Vagina (tissue), 2 donors: ENCODE measurements around the gene ALOX12B. TPM values are rescaled to one million over a fixed set of nuclear protein-coding genes. Genes with fewer than 3 reads are reported as not detected.
"Not testable (repeated sequence)": the region's sequence is repeated elsewhere in the genome, so short reads cannot be mapped to it uniquely, and the experiment has no call there.

ENCODE experiments used
- DNase-seq, 2 donors: peaks; one replicate each; pipeline ENCODE4 v3.0.0-alpha.2; 2017; ENCODE audit errors: extremely low spot score in 2 of 2
- H3K27ac ChIP-seq: fragments of 200-600 bp; sonication (generic); one replicate; pipeline ENCODE4 v1.5.1; 2019
- H3K27me3 ChIP-seq: fragments of 200-600 bp; sonication (generic); one replicate; pipeline ENCODE4 v1.5.1; 2019
- H3K36me3 ChIP-seq, 2 donors: fragments of 200-600 bp; sonication (generic); one replicate each; pipeline ENCODE4 v1.5.1; 2017 to 2019
- H3K4me1 ChIP-seq: fragments of 200-600 bp; sonication (generic); one replicate; pipeline ENCODE4 v1.5.1; 2019
- H3K4me3 ChIP-seq, 2 donors: fragments of 200-600 bp; sonication (generic); 1 replicate in 1 of 2; 2 replicates in 1 of 2; pipeline ENCODE4 v1.5.1; 2016 to 2019
- H3K9me3 ChIP-seq: fragments of 200-600 bp; sonication (generic); one replicate; pipeline ENCODE4 v1.5.1; 2019
- POLR2A ChIP-seq, 2 donors: fragments of 450-650 bp; IDR thresholded peaks; one replicate each; pipeline ENCODE4 v1.6.1; 2017; ENCODE audit warnings: antibody characterized with exemption in 2 of 2, mild to moderate bottlenecking in 2 of 2, moderate library complexity in 2 of 2
- POLR2AphosphoS5 ChIP-seq, 2 donors: sonication (generic); formaldehyde crosslinking; IDR thresholded peaks; one replicate each; pipeline ENCODE4 v1.9.0; 2017; ENCODE audit warnings: antibody characterized with exemption in 2 of 2, mild to moderate bottlenecking in 2 of 2, low read depth in 1 of 2; ENCODE audit not compliant: insufficient read depth in 1 of 2
- intact Hi-C: fragments of 100-400 bp; cut with DNase I; formaldehyde crosslinking; loops from one replicate; pipeline ENCODE4 v1.15.1; 2023
- total RNA-seq: library from RNA; depleted of rRNA; stranded (reverse); fragments of >200 nt; gene quantifications from one replicate; pipeline ENCODE4 v1.2.3, GENCODE V29; 2016
- TF ChIP-seq, protein P1 (sequence below), 3 experiments: fragments of 450-650 bp in 2 of 3; fragments of 200-600 bp in 1 of 3; sonication (generic) in 1 of 3; IDR thresholded peaks; one replicate each; pipeline ENCODE4 v1.5.1; 2017 to 2019; ENCODE audit warnings: antibody characterized with exemption in 3 of 3, mild to moderate bottlenecking in 2 of 3, moderate library complexity in 2 of 3

The ALOX12B gene
- total RNA-seq, 1 donor from 2014 or later: 15.0 TPM

DNA sequence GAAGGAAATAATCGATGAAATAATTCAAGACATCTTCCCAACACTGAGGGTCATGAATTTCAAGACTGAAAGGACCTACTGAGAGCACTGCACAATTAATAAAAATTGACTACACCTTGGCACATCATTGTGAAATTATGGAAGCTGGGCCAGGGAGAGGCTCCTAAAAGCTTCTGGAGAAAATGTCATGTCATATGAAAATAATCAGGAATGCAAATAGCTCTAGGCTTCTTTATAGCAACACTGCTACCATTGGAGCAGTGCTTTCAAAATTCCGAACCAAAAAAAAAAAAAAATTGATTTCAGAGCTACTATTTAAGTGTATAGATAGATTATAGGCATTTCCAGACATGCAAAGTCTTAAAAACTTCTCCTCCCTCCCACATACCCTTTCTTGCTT lies 55.1 kb downstream of the ALOX12B start:
- Histone ChIP-seq H3K4me3 (no peak overlapping the region), H3K36me3 (no peaks in the 10 kb centered on the region), H3K4me1 (no peaks in the 10 kb centered on the region), H3K27me3 (no peaks in the 10 kb centered on the region), H3K27ac (no peak overlapping the region), H3K9me3 (no peaks in the 10 kb centered on the region)
- intact Hi-C loops: no loop called here
- TF ChIP-seq POLR2AphosphoS5 (IDR thresholded peaks at IDR 0.05; ENCODE audit: insufficient read depth in 1 of 2, low read depth in 1 of 2) (no peak), POLR2A (IDR thresholded peaks at IDR 0.05) (no peak)
- TF ChIP-seq, protein P1, sequence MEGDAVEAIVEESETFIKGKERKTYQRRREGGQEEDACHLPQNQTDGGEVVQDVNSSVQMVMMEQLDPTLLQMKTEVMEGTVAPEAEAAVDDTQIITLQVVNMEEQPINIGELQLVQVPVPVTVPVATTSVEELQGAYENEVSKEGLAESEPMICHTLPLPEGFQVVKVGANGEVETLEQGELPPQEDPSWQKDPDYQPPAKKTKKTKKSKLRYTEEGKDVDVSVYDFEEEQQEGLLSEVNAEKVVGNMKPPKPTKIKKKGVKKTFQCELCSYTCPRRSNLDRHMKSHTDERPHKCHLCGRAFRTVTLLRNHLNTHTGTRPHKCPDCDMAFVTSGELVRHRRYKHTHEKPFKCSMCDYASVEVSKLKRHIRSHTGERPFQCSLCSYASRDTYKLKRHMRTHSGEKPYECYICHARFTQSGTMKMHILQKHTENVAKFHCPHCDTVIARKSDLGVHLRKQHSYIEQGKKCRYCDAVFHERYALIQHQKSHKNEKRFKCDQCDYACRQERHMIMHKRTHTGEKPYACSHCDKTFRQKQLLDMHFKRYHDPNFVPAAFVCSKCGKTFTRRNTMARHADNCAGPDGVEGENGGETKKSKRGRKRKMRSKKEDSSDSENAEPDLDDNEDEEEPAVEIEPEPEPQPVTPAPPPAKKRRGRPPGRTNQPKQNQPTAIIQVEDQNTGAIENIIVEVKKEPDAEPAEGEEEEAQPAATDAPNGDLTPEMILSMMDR (IDR thresholded peaks at IDR 0.05): no peak
- DNase-seq: no peak

DNA sequence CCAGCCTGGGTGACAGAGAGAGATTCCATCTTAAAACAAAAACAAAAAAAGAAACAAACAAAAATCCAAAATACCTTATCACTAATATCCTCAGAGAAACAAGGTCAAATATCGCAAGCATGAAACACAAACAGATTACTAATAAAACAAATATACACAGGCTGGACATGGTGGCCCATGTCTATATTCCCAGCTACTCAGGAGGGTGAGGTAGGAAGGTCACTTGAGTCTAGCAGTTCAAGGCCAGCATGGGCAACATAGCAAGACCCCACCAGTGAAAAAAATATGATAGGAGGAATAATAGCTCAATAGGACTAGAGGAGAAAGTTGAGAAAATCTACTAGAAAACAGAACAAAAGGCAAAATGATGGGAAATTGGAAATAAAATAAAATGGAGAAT lies 55.6 kb downstream of the ALOX12B start:
- H3K9me3 ChIP-seq: no peaks in the 10 kb centered on the region
- TF ChIP-seq POLR2A (IDR thresholded peaks at IDR 0.05) (no peak), POLR2AphosphoS5 (IDR thresholded peaks at IDR 0.05; ENCODE audit: insufficient read depth in 1 of 2, low read depth in 1 of 2) (no peak)
- TF ChIP-seq, protein P1 (IDR thresholded peaks at IDR 0.05): no peak
- no peaks in the 10 kb centered on the region for H3K36me3 ChIP-seq
- H3K27me3 ChIP-seq: no peaks in the 10 kb centered on the region
- no peak overlapping the region for H3K27ac ChIP-seq
- no peaks in the 10 kb centered on the region for H3K4me1 ChIP-seq
- DNase-seq: no peak
- H3K4me3 ChIP-seq: no peak overlapping the region
- intact Hi-C loops: no loop called here

DNA sequence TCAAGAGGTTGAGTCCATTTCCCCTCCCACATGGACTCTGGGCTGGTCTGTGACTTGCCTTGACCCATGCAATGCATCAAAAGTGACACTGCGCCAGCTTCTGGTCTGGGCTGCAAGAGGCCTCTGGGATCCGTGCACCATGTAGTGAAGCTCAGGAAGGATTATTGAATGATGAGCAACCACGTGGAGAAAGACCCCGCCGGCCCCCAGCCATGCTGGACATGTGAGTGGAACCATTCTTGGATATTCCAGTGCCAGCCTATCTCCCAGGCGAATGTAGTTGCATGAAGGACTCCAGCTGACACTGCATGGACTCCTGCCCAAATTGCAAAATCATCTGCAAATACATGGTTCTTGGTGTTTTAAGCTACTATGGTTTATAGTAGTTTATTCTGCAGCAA lies 56.3 kb downstream of the ALOX12B start:
- TF ChIP-seq POLR2AphosphoS5 (IDR thresholded peaks at IDR 0.05; ENCODE audit: insufficient read depth in 1 of 2, low read depth in 1 of 2) (no peak), POLR2A (IDR thresholded peaks at IDR 0.05) (no peak)
- TF ChIP-seq, protein P1 (IDR thresholded peaks at IDR 0.05): no peak
- Histone ChIP-seq H3K27me3 (no peaks in the 10 kb centered on the region), H3K27ac (no peak overlapping the region), H3K4me1 (no peaks in the 10 kb centered on the region), H3K9me3 (no peaks in the 10 kb centered on the region), H3K36me3 (no peaks in the 10 kb centered on the region), H3K4me3 (no peak overlapping the region)
- intact Hi-C loops: no loop called here
- DNase-seq: no peak

- no peak for DNase-seq
- H3K4me3 ChIP-seq: no peak overlapping the region
- intact Hi-C loops: no loop called here
- TF ChIP-seq, protein P1 (IDR thresholded peaks at IDR 0.05): no peak
- TF ChIP-seq POLR2AphosphoS5 (IDR thresholded peaks at IDR 0.05; ENCODE audit: insufficient read depth in 1 of 2, low read depth in 1 of 2) (no peak), POLR2A (IDR thresholded peaks at IDR 0.05) (no peak)
- H3K27ac ChIP-seq: no peak overlapping the region
- H3K9me3 ChIP-seq: no peaks in the 10 kb centered on the region
- H3K4me1 ChIP-seq: no peaks in the 10 kb centered on the region
- H3K36me3 ChIP-seq: no peaks in the 10 kb centered on the region
- no peaks in the 10 kb centered on the region for H3K27me3 ChIP-seq
Observed at GRCh38 chr17:8029121-8029520, 58.4 kb downstream of the ALOX12B start.

GRCh38 chr17:8025176-8025911 lies 62.2 kb downstream of the ALOX12B start:
- H3K4me1 ChIP-seq: no peaks in the 10 kb centered on the region
- H3K4me3 ChIP-seq: no peak overlapping the region
- no peak overlapping the region for H3K27ac ChIP-seq
- DNase-seq: no peak
- intact Hi-C loops: no loop called here
- no peaks in the 10 kb centered on the region for H3K36me3 ChIP-seq
- TF ChIP-seq, protein P1 (IDR thresholded peaks at IDR 0.05): no peak
- TF ChIP-seq POLR2A (IDR thresholded peaks at IDR 0.05): no peak
- TF ChIP-seq POLR2AphosphoS5 (IDR thresholded peaks at IDR 0.05; ENCODE audit: insufficient read depth in 1 of 2, low read depth in 1 of 2): no peak
- no peaks in the 10 kb centered on the region for H3K27me3 ChIP-seq
- no peaks in the 10 kb centered on the region for H3K9me3 ChIP-seq

DNA sequence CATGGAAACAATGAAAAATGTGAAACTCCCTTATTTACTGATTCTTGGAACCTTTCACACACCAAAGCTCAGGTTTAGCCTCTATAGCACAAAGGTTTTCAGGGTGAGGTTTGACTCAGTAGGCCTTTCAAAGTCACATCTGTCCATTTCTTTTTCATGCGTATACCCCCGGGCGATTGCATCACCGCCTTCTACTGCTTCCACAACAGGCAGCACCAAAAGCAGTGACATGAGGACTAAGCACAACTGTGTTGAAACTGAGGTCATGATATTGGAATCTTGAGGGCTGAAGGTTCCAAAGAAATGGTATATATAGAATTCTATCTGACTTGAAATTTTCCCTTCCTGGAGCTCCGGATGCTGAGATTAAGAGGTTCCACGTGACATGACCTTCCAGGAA lies 63.4 kb downstream of the ALOX12B start:
- DNase-seq, H3K27me3 ChIP-seq, H3K27ac ChIP-seq, H3K4me3 ChIP-seq, intact Hi-C loops, H3K36me3 ChIP-seq, H3K9me3 ChIP-seq: not testable (repeated sequence)
- H3K4me1 ChIP-seq: peaks cover 11% of the 10 kb centered on the region
